Mesenchymal stem cell (in vitro differentiated cells and primary cell): ENCODE measurements around the gene GPN1.

Source experiments
- DNase-seq: peaks from one replicate; pipeline ENCODE4 v3.0.0-alpha.2; 2013
- H2AFZ ChIP-seq: one replicate; pipeline ENCODE4 v1.6.1; 2013; ENCODE audit warnings: low read depth, mild to moderate bottlenecking, control low read depth, inconsistent platforms, low read length, moderate library complexity
- H2AK5ac ChIP-seq: 2 replicates; pipeline ENCODE4 v1.6.1; 2013; ENCODE audit warnings: low read length, moderate library complexity, mild to moderate bottlenecking, inconsistent platforms; ENCODE audit not compliant: severe bottlenecking
- H2BK120ac ChIP-seq: one replicate; pipeline ENCODE4 v1.6.1; 2013; ENCODE audit warnings: low read depth, mild to moderate bottlenecking, inconsistent platforms, low read length, moderate library complexity
- H2BK12ac ChIP-seq, 2 experiments: one replicate each; pipeline ENCODE4 v1.6.1; 2013; ENCODE audit warnings: inconsistent platforms in 2 of 2, low read length in 2 of 2, mild to moderate bottlenecking in 2 of 2, moderate library complexity in 2 of 2, control low read depth in 1 of 2
- H2BK15ac ChIP-seq: one replicate; pipeline ENCODE4 v1.6.1; 2013; ENCODE audit warnings: mild to moderate bottlenecking, low read depth, inconsistent platforms; ENCODE audit not compliant: poor library complexity, severe bottlenecking
- H2BK5ac ChIP-seq: 2 replicates; pipeline ENCODE4 v1.6.1; 2013; ENCODE audit warnings: low read depth, mild to moderate bottlenecking, low read length, control low read depth, inconsistent platforms; ENCODE audit not compliant: poor library complexity, severe bottlenecking
- H3K14ac ChIP-seq, 2 experiments: one replicate each; pipeline ENCODE4 v1.6.1; 2013; ENCODE audit warnings: inconsistent platforms in 2 of 2, low read length in 2 of 2, control low read depth in 1 of 2, mild to moderate bottlenecking in 1 of 2, moderate library complexity in 1 of 2
- H3K18ac ChIP-seq, 2 experiments: one replicate each; pipeline ENCODE4 v1.6.1; 2013; ENCODE audit warnings: inconsistent platforms in 2 of 2, low read length in 2 of 2, control low read depth in 1 of 2, low read depth in 1 of 2, mild to moderate bottlenecking in 1 of 2
- H3K23ac ChIP-seq, 2 experiments: one replicate each; pipeline ENCODE4 v1.6.1; 2013; ENCODE audit warnings: inconsistent platforms in 2 of 2, low read length in 2 of 2, mild to moderate bottlenecking in 2 of 2, moderate library complexity in 2 of 2, control low read depth in 1 of 2
- H3K27ac ChIP-seq: 2 replicates; pipeline ENCODE4 v1.5.1; 2013; ENCODE audit warnings: mild to moderate bottlenecking, moderate library complexity, low read length, control low read depth, inconsistent platforms; ENCODE audit not compliant: poor library complexity, severe bottlenecking
- H3K27me3 ChIP-seq, 2 experiments: 2 replicates each; pipeline versions ENCODE4 v1.6.1 to v1.7.0; 2013; ENCODE audit warnings: low read length in 2 of 2, mild to moderate bottlenecking in 2 of 2, moderate library complexity in 2 of 2, control low read depth in 1 of 2, inconsistent platforms in 1 of 2; ENCODE audit not compliant: control insufficient read depth in 1 of 2, insufficient read depth in 1 of 2
- H3K36me3 ChIP-seq, 2 experiments: 2 replicates each; pipeline versions ENCODE4 v1.6.1 to v1.7.0; 2013; ENCODE audit warnings: low read length in 2 of 2, control low read depth in 1 of 2, inconsistent platforms in 1 of 2, low read depth in 1 of 2, mild to moderate bottlenecking in 1 of 2; ENCODE audit not compliant: insufficient read depth in 2 of 2, control insufficient read depth in 1 of 2
- H3K4ac ChIP-seq, 2 experiments: one replicate each; pipeline ENCODE4 v1.6.1; 2013; ENCODE audit warnings: inconsistent platforms in 2 of 2, low read length in 2 of 2, mild to moderate bottlenecking in 2 of 2, moderate library complexity in 2 of 2, control low read depth in 1 of 2, low read depth in 1 of 2
- H3K4me1 ChIP-seq: 2 replicates; pipeline ENCODE4 v1.6.1; 2013; ENCODE audit warnings: low read depth, low read length, control low read depth; ENCODE audit not compliant: control insufficient read depth, insufficient read depth
- H3K4me2 ChIP-seq: 2 replicates; pipeline ENCODE4 v1.6.1; 2013; ENCODE audit warnings: low read length, mild to moderate bottlenecking, inconsistent platforms; ENCODE audit not compliant: poor library complexity, severe bottlenecking
- H3K4me3 ChIP-seq, 2 experiments: 2 replicates each; pipeline versions ENCODE4 v1.5.1 to v1.7.0; 2013; ENCODE audit warnings: low read length in 2 of 2, mild to moderate bottlenecking in 2 of 2, control low read depth in 1 of 2, low read depth in 1 of 2; ENCODE audit not compliant: insufficient read depth in 1 of 2
- H3K79me1 ChIP-seq: replicated peaks from 2 replicates; pipeline ENCODE4 v1.6.1; 2013; ENCODE audit warnings: mild to moderate bottlenecking, control low read depth, low read length, inconsistent platforms; ENCODE audit not compliant: poor library complexity, severe bottlenecking
- H3K9ac ChIP-seq: 2 replicates; pipeline ENCODE4 v1.7.0; 2013; ENCODE audit warnings: mild to moderate bottlenecking, low read length, moderate library complexity
- H3K9me3 ChIP-seq: 2 replicates; pipeline ENCODE4 v1.7.0; 2013; ENCODE audit warnings: mild to moderate bottlenecking, low read length; ENCODE audit not compliant: control insufficient read depth
- H4K8ac ChIP-seq: one replicate; pipeline ENCODE4 v1.6.1; 2013; ENCODE audit warnings: inconsistent platforms, mild to moderate bottlenecking, low read length, moderate library complexity
- H4K91ac ChIP-seq: one replicate; pipeline ENCODE4 v1.6.1; 2013; ENCODE audit warnings: mild to moderate bottlenecking, low read length, inconsistent platforms
- WGBS: methylation state at CpG from one replicate; pipeline ENCODE4 v1.1.7; 2013; ENCODE audit warnings: mixed read lengths; 5-methylcytosine and 5-hydroxymethylcytosine counted together

Gene GPN1

DNA sequence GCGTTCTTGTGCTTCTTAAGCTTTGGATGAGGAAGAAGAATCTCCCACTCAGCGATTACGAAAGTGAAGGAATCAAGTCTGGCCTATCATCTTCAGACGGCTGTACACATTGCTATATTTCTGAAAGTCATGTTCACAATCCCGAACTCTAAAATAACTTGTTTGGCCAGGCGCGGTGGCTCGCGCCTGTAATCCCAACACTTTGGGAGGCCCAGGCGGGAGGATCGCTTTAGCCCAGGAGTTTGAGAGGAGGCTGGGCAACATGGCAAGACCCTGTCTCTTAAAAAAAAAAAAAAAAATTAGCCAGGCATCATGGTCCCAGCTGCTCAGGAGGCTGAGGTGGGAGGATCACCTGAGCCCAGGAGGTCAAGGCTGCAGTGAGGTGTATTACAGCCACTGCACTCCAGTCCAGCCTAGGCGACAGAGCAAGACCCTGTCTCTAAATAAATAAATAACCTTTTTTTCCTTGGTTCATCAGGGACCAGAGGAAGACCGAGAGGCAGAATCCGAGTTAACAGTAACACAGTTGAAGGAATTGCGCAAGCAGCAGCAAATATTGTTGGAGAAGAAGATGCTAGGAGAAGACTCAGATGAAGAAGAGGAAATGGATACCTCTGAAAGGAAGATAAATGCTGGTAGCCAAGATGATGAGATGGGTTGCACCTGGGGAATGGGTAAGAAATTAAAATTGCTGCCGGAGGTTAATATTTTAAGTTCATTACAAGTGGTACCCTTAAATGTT is 35.9 kb downstream of the GPN1 start:
- H4K8ac ChIP-seq: peak overlapping the region; percentile 93
- H2BK120ac ChIP-seq: peak overlapping the region; percentile 23
- H4K91ac ChIP-seq: no peak overlapping the region
- WGBS: 96% methylated on average over 14 of the region's 16 CpGs
- no peaks in the 10 kb centered on the region for H3K9me3 ChIP-seq
- H3K4me1 ChIP-seq: peaks cover 5% of the 10 kb centered on the region
- H3K4me2 ChIP-seq: peak overlapping the region; percentile 65
- no peak overlapping the region for H2AFZ ChIP-seq
- H2AK5ac ChIP-seq: no peak overlapping the region
- H3K79me1 ChIP-seq: peaks cover 13% of the 10 kb centered on the region
- H3K4me3 ChIP-seq: peak overlapping the region in 1 of 2 experiments; percentile 94
- no peak overlapping the region for H3K27ac ChIP-seq
- H3K9ac ChIP-seq: peak overlapping the region; percentile 97
- no peak overlapping the region for H2BK15ac ChIP-seq
- H3K4ac ChIP-seq: no peak overlapping the region
- H3K18ac ChIP-seq: no peak overlapping the region
- H3K36me3 ChIP-seq: peaks cover 13 to 56% of the 10 kb centered on the region in 2 experiments
- no peak overlapping the region for H2BK5ac ChIP-seq
- no peak overlapping the region for H3K14ac ChIP-seq
- no peak overlapping the region for H3K23ac ChIP-seq
- no peak overlapping the region for H2BK12ac ChIP-seq
- no peak for DNase-seq
- no peaks in the 10 kb centered on the region for H3K27me3 ChIP-seq

DNA sequence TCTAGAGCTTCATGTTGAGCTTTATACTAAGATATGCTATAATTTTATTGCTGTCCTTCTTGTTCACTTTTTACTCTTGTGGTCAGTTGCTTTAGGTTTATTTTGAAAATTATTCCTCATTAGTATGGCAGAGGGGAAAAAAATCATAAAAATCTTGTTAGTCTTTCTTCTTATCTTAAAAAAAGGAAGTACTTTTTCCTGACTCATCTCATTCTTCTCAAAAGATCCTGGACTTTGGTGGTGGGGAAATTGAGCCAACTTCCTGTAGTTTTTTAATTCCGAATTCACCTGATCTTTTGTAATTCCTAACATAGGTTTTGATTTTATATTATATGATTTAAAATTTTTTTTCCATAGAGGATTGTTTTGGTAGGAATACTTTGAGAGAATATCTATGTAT is 38.6 kb downstream of the GPN1 start:
- Histone ChIP-seq H3K4ac (no peak overlapping the region), H3K36me3 (peaks cover 9 to 52% of the 10 kb centered on the region in 2 experiments), H3K14ac (no peak overlapping the region), H3K23ac (no peak overlapping the region), H2BK12ac (no peak overlapping the region), H3K4me3 (no peak overlapping the region), H3K9ac (no peak overlapping the region), H2AK5ac (no peak overlapping the region), H3K79me1 (peaks cover 5% of the 10 kb centered on the region), H3K18ac (no peak overlapping the region), H3K4me2 (no peak overlapping the region), H4K8ac (no peak overlapping the region), H4K91ac (no peak overlapping the region), H2AFZ (no peak overlapping the region), H2BK120ac (no peak overlapping the region), H2BK15ac (no peak overlapping the region), H3K4me1 (peaks cover 5% of the 10 kb centered on the region), H3K9me3 (no peaks in the 10 kb centered on the region), H3K27ac (no peak overlapping the region), H2BK5ac (no peak overlapping the region), H3K27me3 (no peaks in the 10 kb centered on the region)
- DNase-seq: no peak
- WGBS: no CpG with 5 or more reads among the region's 1 CpG

DNA sequence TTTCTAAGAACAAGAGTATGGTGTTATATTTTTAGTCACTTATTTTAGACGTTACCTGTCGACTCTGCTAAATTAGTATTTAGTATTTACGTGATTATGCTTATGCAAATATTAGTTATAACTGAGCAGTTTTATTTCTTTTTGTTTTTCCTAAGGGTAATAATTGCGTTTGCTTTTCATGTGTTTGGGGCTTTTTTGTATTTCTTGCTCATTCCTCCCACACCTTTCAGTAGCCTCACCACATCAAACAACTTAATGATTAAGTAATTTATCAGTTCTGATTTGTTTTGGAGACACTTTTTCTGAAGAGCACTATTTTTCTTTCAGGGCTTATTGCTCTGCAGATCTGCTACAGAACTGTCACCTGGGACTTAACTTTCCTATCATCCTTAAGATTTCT is 42.4 kb downstream of the GPN1 start:
- peaks cover 5% of the 10 kb centered on the region for H3K79me1 ChIP-seq
- no peak overlapping the region for H3K4me2 ChIP-seq
- H2AK5ac ChIP-seq: no peak overlapping the region
- no peaks in the 10 kb centered on the region for H3K4me1 ChIP-seq
- no peaks in the 10 kb centered on the region for H3K27me3 ChIP-seq
- H2BK12ac ChIP-seq: no peak overlapping the region
- H2BK15ac ChIP-seq: no peak overlapping the region
- no peak overlapping the region for H3K23ac ChIP-seq
- no peak overlapping the region for H3K4me3 ChIP-seq
- WGBS: 90% methylated on average over 2 of the region's 4 CpGs
- H2AFZ ChIP-seq: no peak overlapping the region
- H3K4ac ChIP-seq: no peak overlapping the region
- H2BK5ac ChIP-seq: no peak overlapping the region
- no peak overlapping the region for H3K18ac ChIP-seq
- H3K14ac ChIP-seq: no peak overlapping the region
- no peak overlapping the region for H4K8ac ChIP-seq
- no peaks in the 10 kb centered on the region for H3K9me3 ChIP-seq
- no peak overlapping the region for H3K27ac ChIP-seq
- no peak for DNase-seq
- H4K91ac ChIP-seq: no peak overlapping the region
- H3K36me3 ChIP-seq: peaks cover 9 to 80% of the 10 kb centered on the region in 2 experiments
- no peak overlapping the region for H2BK120ac ChIP-seq
- no peak overlapping the region for H3K9ac ChIP-seq

DNA sequence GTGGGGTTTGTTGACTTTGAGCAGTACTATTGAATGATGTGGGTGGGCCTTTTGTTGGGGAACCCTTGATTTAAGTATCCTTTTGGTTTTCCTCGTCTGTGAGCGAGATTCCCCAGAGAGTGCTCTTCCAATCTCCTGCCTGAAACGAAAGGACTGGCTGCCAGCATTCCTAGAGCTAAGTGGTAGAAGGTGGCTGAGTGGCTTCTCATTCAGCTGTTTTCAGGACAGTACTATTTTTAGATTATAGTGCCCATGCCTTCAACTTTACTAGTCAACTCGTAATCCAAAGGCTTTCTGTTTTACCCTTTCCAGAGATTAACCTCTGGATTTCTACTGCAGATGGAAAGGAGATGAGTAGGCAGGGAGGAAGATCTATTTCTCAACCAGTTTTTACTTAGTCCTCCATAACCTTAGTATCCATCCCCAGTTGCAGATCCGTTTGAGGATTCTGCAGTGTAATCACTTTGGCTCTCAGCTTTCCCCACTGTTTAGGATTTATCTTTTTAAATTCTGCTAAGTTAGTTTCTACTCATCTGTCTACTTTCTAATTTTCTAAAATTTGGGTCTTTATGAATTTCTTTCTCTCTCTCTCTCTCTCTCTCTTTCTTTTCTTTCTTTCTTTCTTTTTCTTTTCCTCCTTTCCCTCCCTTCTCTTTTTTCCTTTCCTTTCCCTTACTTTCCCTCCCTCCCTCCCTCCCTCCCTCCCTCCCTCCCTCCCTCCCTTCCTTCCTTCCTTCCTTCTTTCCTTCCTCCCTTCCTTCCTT is 44.1 kb downstream of the GPN1 start:
- no peak overlapping the region for H2AK5ac ChIP-seq
- H3K18ac ChIP-seq: no peak overlapping the region
- H2BK5ac ChIP-seq: no peak overlapping the region
- H3K9me3 ChIP-seq: no peaks in the 10 kb centered on the region
- H3K4me1 ChIP-seq: no peaks in the 10 kb centered on the region
- WGBS: 85% methylated on average over 3 of the region's 5 CpGs
- no peak overlapping the region for H2BK12ac ChIP-seq
- no peak overlapping the region for H3K4ac ChIP-seq
- H3K4me2 ChIP-seq: no peak overlapping the region
- H2AFZ ChIP-seq: no peak overlapping the region
- no peak overlapping the region for H2BK15ac ChIP-seq
- H3K14ac ChIP-seq: no peak overlapping the region
- no peak overlapping the region for H3K4me3 ChIP-seq
- no peak overlapping the region for H4K91ac ChIP-seq
- H3K23ac ChIP-seq: no peak overlapping the region
- DNase-seq: no peak
- no peak overlapping the region for H2BK120ac ChIP-seq
- H3K9ac ChIP-seq: no peak overlapping the region
- H3K36me3 ChIP-seq: peaks cover 16 to 85% of the 10 kb centered on the region in 2 experiments
- H3K27me3 ChIP-seq: no peaks in the 10 kb centered on the region
- peaks cover 5% of the 10 kb centered on the region for H3K79me1 ChIP-seq
- no peak overlapping the region for H4K8ac ChIP-seq
- H3K27ac ChIP-seq: no peak overlapping the region
